T-helper 1 cell treated with Interleukin-12 subunit alpha and Interleukin-12 subunit beta and Interleukin-4 antibody, amounts not matched to agents 30 μg/mL and 1 μg/mL, for 36 hours (primary cell): ENCODE results near the gene PDE10A.

Experiments
- H3K27ac Mint-ChIP-seq: one replicate; pipeline ENCODE4 v1.8.0; 2021; ENCODE audit warnings: mild to moderate bottlenecking, mixed read lengths
- H3K27me3 Mint-ChIP-seq: one replicate; pipeline ENCODE4 v1.8.0; 2021; ENCODE audit warnings: low read depth, mixed read lengths
- H3K36me3 Mint-ChIP-seq: one replicate; pipeline ENCODE4 v1.8.0; 2021; ENCODE audit warnings: low read depth, mixed read lengths
- H3K4me1 Mint-ChIP-seq: one replicate; pipeline ENCODE4 v1.8.0; 2021; ENCODE audit warnings: low read depth, mixed read lengths
- H3K4me3 Mint-ChIP-seq: one replicate; pipeline ENCODE4 v1.8.0; 2021; ENCODE audit warnings: mild to moderate bottlenecking, moderate library complexity, mixed read lengths
- H3K9me3 Mint-ChIP-seq: one replicate; pipeline ENCODE4 v1.8.0; 2021; ENCODE audit warnings: mixed read lengths

The PDE10A gene

DNA sequence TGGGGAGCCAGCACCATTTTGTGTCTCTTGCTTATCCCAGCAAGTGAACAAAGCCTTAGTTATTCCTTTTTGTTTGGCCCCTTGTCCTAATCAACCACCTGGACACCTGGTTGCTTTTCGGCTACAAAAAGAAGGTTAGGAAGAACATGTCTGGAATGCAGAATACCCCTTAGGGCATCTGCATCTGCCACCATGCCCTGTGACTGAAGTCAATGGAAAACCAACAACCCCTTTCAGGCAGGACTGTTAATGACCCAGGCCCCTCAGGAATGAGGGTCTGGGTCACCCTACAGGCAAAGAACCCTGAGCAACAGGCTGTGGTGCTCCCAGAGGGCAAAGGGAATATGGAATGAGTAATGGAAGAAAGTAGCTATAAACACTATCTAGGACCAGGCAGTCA lies 78.5 kb downstream of the PDE10A start:
- Mint-ChIP-seq H3K27ac (no peak overlapping the region), H3K9me3 (no peaks in the 10 kb centered on the region)

DNA sequence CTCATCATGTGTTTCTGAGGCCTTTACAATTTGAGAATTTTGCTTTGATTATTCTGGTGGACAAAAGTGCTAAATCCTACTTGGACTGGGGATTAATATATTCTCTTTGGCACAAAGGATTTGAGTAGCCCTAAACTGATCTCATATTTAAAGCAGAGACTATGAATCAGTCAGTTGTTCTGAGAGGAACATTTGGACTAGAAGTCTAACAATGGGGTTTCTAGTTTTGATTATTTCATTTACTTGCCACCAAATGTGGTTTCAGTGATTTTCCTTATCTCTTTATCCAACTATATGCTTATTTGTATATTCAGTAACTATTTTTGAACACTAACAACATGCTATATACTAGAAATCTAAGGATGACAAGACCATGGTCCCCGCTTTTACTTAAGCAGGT lies 81.4 kb downstream of the PDE10A start:
- H3K36me3 Mint-ChIP-seq: no peaks in the 10 kb centered on the region
- no peaks in the 10 kb centered on the region for H3K27me3 Mint-ChIP-seq
- H3K4me3 Mint-ChIP-seq: no peak overlapping the region
- no peaks in the 10 kb centered on the region for H3K4me1 Mint-ChIP-seq
- no peaks in the 10 kb centered on the region for H3K9me3 Mint-ChIP-seq
- H3K27ac Mint-ChIP-seq: no peak overlapping the region

More for the DNA sequence above, 78.5 kb downstream of the PDE10A start:
- Mint-ChIP-seq H3K4me1 (no peaks in the 10 kb centered on the region), H3K27me3 (no peaks in the 10 kb centered on the region), H3K4me3 (no peak overlapping the region), H3K36me3 (no peaks in the 10 kb centered on the region)

DNA sequence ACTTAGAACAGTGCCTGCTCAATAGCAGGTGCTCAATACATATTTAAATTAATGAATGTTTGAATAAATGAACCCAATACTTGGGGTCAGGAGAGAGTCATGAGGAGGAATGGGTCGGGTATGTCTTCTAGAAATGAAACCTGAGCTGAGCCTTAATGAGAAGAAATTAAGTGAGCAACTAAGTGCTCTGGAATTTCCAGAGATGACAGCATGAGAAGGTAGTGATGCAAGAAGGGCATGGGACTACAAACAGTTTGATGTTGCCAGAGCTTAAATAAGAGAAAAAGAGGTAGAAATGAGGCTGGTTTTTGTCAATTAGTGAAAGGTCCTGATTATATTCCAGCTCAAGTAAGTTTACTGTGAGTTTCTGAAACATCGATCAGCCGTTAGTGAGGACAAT lies 82.9 kb downstream of the PDE10A start:
- no peaks in the 10 kb centered on the region for H3K27me3 Mint-ChIP-seq

DNA sequence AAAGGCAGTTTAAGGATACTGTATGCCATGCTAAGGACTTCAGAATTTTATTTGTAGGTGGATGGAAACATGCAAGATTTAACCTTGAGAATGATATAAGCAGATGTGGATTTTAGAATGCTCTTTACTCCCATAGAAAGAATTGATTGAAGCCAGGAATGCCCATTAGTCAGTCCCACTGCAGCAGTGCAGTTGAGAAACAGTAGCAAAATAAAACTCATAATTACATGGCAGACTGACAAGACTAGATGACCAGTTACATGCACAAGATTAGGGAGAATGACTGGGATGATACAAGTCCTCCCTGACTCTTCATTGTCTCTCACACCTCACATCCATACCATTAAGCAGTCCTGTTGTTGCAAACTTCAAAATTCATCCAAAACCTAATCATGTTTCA lies 83.9 kb downstream of the PDE10A start:
- Mint-ChIP-seq H3K36me3 (no peaks in the 10 kb centered on the region), H3K9me3 (no peaks in the 10 kb centered on the region), H3K27ac (no peak overlapping the region), H3K27me3 (no peaks in the 10 kb centered on the region), H3K4me3 (no peak overlapping the region), H3K4me1 (no peaks in the 10 kb centered on the region)

More for the DNA sequence above, 82.9 kb downstream of the PDE10A start:
- Mint-ChIP-seq H3K36me3 (no peaks in the 10 kb centered on the region), H3K4me3 (no peak overlapping the region), H3K27ac (no peak overlapping the region), H3K9me3 (no peaks in the 10 kb centered on the region), H3K4me1 (no peaks in the 10 kb centered on the region)

DNA sequence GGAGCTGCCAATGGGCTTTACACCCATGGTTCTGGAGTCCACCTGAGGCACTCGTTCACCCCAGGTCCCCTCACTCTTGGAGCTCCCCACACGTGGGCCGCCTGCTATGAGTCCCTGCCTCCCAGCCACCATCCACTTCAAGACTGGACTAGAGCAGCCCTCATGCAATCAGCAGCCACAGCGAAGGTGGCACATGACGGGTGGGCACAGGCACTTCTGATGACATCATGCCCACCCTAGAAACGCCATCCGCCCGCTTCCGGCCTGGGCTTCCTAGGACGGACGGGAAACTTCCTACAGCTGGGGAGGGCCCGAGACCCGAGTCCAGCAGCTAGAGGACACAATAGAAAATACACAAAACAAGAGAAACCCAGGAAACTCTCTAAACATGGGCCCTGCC lies 85.5 kb downstream of the PDE10A start:
- Mint-ChIP-seq H3K9me3 (no peaks in the 10 kb centered on the region), H3K27me3 (no peaks in the 10 kb centered on the region), H3K4me1 (no peaks in the 10 kb centered on the region), H3K27ac (no peak overlapping the region), H3K4me3 (no peak overlapping the region), H3K36me3 (no peaks in the 10 kb centered on the region)

DNA sequence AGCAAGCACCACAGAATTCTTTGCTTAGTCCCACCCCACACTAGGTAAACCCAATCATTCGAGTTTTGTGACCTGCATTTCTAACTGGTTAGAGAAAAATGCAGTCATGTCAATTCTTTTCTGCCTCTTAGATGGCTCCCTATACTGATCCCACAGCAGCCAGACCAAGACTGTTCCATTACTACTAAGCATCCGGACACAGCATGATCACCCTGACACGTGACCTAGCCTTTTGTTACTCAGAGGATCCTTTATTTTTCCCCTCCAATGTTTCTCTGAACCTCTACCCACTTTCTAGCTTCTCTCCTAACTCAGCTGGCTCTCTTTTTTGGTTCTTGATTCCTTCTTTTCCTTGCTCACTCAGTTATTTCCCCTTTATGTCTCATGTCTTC lies 87.9 kb downstream of the PDE10A start:
- Mint-ChIP-seq H3K4me1 (no peaks in the 10 kb centered on the region), H3K36me3 (no peaks in the 10 kb centered on the region), H3K27ac (no peak overlapping the region), H3K9me3 (no peaks in the 10 kb centered on the region), H3K4me3 (no peak overlapping the region), H3K27me3 (no peaks in the 10 kb centered on the region)

DNA sequence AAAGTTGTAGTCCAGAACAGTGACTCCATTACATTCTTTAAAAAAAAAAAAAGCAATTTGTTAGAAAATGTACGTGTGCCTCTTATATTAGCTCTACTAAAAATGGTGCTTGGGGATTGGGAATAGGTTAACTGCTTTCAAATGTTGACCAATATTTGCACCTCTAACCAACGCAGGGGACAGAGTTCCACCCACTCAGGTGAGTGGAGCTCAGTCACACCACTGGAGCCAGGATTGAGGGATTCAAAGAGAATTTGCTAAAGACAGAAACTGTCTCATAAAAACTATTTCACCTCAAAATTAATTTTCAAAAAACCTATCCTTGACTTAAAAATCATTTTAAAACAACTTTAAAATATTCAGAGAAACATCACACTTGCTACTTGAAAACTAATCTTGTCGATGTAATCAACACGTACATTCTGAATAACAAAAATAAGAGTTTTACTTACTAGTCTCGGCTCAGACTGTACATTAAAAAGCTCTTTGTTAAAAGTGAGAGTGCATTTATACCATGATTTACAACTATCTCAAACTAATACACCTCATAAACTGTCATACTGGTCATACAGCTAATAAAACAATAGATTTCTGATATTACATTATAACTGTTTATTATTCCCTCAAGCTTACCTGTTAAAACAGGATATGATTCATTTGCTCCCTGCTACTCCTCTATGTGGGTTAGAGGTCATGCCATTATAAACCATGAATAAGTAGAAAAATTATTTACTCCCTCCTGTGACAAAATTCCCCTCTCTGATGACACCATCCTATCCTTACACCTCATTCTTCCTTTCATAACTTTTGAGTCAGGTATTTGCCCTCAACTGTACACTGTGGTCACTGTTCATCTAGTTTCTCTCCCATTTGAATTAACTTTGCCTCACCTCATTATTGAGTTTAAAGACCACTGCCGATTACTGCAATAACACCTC lies 88.6 kb downstream of the PDE10A start:
- Mint-ChIP-seq H3K27me3 (no peaks in the 10 kb centered on the region), H3K36me3 (no peaks in the 10 kb centered on the region), H3K4me3 (no peak overlapping the region), H3K27ac (no peak overlapping the region), H3K4me1 (no peaks in the 10 kb centered on the region), H3K9me3 (no peaks in the 10 kb centered on the region)

DNA sequence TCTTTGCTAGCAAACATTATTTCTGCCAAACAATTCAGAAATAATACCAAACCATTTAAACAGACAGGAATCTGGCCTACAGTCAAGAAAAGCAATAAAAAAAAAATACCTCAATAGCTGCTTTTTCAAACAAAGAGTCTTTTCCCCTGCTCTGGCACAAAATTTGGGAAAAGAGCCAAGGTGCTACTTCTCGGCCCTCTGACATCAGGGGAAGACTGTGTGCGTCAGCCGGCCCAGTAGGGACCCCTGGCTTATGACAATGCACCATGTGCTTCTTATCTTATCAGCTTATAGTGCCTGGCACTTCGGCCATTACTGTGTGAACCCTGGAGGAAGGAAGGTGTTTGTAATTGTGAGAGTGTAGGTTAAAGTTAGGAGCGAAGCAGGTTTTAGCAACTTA lies 89.4 kb downstream of the PDE10A start:
- H3K9me3 Mint-ChIP-seq: no peaks in the 10 kb centered on the region
- H3K4me3 Mint-ChIP-seq: no peak overlapping the region
- H3K27ac Mint-ChIP-seq: no peak overlapping the region
- H3K4me1 Mint-ChIP-seq: no peaks in the 10 kb centered on the region
- H3K27me3 Mint-ChIP-seq: no peaks in the 10 kb centered on the region
- no peaks in the 10 kb centered on the region for H3K36me3 Mint-ChIP-seq

DNA sequence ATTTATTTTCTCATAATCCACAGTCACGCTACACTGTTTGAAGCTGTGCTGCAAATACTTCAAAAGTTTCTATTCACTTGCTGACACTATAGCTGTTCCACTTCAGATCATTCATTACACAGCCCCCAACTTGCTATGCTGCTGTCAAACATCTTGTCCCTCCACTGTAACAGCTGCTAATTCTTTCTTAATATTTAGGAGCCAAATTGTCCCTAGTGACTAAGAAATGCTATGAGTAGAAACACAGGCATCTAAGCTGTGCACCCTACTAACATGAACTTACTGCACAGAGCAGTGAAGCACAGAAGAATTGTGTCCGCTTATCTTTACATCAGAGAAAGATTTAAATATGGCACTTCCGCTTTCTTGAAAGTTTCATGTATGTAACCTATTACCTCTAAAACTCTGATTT lies 91.3 kb downstream of the PDE10A start:
- Mint-ChIP-seq H3K9me3 (no peaks in the 10 kb centered on the region), H3K4me1 (no peaks in the 10 kb centered on the region), H3K27me3 (no peaks in the 10 kb centered on the region), H3K4me3 (no peak overlapping the region), H3K27ac (no peak overlapping the region), H3K36me3 (no peaks in the 10 kb centered on the region)

DNA sequence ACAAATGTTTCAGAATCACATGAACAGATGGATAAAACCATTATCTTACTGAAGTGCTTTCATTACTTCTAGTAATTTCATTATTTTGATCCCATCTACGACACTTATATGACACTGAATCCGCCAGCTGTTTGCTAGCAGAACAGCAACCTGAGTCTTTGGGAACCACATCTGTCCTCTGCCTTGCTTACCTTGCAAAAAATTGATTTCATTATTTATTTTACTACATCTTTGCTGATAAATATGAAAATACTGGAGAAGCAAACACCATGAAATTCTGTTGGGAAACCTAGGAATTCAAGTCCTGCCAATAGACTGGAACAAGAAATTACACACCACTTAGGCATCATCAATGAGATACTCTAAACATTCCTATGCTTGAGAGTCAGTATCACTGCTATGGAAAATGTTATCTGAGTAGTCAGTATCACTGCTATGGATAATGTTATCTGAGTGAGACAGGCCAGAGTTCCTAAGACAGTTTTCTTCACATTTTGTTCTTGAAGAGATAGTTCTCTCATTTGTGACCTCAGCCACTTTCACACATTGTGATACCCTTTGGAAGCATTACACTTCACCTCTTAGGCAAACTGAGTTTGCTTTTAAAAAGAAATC lies 91.9 kb downstream of the PDE10A start:
- no peaks in the 10 kb centered on the region for H3K27me3 Mint-ChIP-seq
- no peaks in the 10 kb centered on the region for H3K9me3 Mint-ChIP-seq
- H3K36me3 Mint-ChIP-seq: no peaks in the 10 kb centered on the region
- H3K27ac Mint-ChIP-seq: no peak overlapping the region
- no peaks in the 10 kb centered on the region for H3K4me1 Mint-ChIP-seq
- H3K4me3 Mint-ChIP-seq: no peak overlapping the region

DNA sequence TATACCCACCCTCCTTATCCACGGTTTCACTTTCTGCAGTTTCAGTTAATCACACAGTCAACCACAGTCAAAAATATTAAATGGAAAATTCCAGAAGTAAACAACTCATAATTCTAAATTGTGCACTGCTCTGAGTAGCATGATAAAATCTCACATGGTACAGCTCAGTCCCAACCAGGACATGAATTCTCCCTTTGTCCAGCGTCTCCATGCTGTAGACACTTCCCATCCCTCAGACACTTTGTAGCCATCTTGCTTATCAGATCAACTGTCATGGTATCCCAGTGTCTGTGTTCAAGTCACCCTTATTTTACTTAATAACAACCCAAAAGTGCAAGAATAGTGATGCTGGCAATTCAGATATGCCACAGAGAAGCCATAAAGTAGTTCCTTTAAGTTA lies 94.7 kb downstream of the PDE10A start:
- H3K36me3 Mint-ChIP-seq: no peaks in the 10 kb centered on the region
- H3K4me1 Mint-ChIP-seq: no peaks in the 10 kb centered on the region
- no peaks in the 10 kb centered on the region for H3K9me3 Mint-ChIP-seq
- no peak overlapping the region for H3K27ac Mint-ChIP-seq
- H3K27me3 Mint-ChIP-seq: no peaks in the 10 kb centered on the region
- H3K4me3 Mint-ChIP-seq: no peak overlapping the region

DNA sequence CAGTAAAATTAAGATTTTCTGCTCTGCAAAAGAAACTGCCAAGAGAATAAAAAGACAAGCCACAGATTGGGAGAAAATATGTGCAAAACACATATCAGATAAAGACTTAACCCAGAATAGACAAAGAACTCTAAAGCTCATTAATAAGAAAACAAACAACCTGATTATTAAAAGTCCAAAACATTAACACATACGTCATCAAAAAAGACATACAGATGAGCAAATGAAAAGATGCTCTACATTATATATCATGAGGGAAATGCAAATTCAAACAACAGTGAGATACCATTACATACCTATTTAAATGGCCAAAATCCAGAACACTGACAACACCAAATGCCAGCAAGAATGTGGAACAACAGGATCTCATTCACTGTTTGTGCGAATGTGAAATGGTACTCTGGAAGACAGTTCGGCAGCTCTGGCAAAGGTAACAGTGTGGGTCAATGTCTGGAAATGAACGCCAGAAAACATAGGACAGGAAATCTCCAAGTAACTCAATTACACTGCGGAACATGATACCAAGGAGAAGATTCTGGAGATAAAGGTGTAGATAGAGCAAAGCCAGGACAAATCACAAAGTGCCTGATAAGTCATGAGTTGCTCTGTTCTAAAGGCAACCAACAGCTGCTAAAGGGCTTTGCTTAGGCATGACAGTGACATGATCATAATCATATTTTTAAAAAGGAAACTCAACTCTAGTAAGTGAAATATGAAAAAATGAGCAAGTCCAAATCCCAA lies 96.8 kb downstream of the PDE10A start:
- Mint-ChIP-seq H3K27me3 (no peaks in the 10 kb centered on the region), H3K4me3 (no peak overlapping the region), H3K27ac (no peak overlapping the region), H3K36me3 (no peaks in the 10 kb centered on the region), H3K9me3 (peaks cover under 1% of the 10 kb centered on the region), H3K4me1 (no peaks in the 10 kb centered on the region)

DNA sequence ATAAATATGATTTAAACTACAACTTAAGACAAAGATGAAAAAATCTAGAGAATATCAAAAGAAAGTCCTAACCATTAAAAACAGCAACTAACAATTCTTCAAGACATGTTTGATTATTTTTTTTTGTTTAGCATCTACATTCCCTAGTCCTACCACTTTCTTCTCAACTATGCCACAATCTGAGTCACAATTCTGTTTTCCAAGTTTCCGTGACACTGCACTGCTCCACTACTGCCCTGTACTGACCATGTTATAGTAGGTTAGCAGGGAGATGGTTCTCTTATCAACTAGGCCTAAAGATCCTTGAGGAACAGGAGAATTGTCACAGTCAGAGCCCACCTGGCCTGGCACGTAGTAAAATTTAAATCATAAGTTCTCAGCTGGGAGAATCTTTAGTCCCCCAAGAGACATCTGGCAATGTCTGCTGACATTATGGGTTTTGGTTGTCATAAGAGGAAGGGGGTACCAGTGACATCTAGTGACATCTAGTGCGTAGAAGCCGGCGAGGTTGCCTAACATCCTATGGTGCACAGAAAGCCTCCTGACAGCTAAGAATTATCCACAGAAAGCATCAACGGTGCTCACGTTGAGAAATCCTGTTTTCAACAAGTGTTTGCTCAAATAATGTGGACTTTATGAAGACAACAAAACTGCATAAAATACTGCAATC lies 100.5 kb downstream of the PDE10A start:
- H3K9me3 Mint-ChIP-seq: peaks cover 8% of the 10 kb centered on the region
- H3K27me3 Mint-ChIP-seq: no peaks in the 10 kb centered on the region
- H3K36me3 Mint-ChIP-seq: no peaks in the 10 kb centered on the region
- no peaks in the 10 kb centered on the region for H3K4me1 Mint-ChIP-seq
- H3K4me3 Mint-ChIP-seq: no peak overlapping the region
- no peak overlapping the region for H3K27ac Mint-ChIP-seq

DNA sequence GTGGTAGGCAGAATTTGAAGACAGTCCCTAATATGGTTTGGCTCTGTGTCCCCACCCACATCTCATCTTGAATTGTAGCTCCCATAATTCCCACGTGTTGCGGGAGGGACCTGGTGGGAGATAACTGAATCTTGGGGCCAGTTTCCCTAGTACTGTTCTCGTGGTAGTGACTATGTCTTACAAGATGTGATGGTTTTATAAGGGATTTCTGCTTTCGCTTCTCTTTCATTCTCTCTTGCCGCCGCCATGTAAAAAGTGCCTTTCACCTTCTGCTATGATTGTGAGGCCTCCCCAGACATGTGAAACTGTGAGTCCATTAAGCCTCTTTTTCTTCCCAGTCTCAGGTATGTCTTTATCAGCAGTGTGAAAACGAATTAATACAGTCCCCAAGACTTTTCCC lies 103.4 kb downstream of the PDE10A start:
- no peaks in the 10 kb centered on the region for H3K36me3 Mint-ChIP-seq
- no peak overlapping the region for H3K27ac Mint-ChIP-seq
- no peak overlapping the region for H3K4me3 Mint-ChIP-seq
- no peaks in the 10 kb centered on the region for H3K27me3 Mint-ChIP-seq
- H3K9me3 Mint-ChIP-seq: peaks cover 8% of the 10 kb centered on the region
- no peaks in the 10 kb centered on the region for H3K4me1 Mint-ChIP-seq
